CD8-positive, alpha-beta memory T cell (primary cell): ENCODE measurements around the gene UMPS. TPM values are rescaled to one million over a fixed set of nuclear protein-coding genes. Genes with fewer than 3 reads are reported as not detected.
"Not testable (repeated sequence)": the region's sequence is repeated elsewhere in the genome, so short reads cannot be mapped to it uniquely, and the experiment has no call there.

Experiments
- CTCF ChIA-PET: fragments of 350-600 bp; sonication (Branson Sonifier 250); formaldehyde crosslinking; loops from one replicate; lab custom pipeline; 2021; ENCODE audit warnings: antibody characterized with exemption; lab: Charles Lee
- POLR2A ChIA-PET: fragments of 350-600 bp; sonication (Branson Sonifier 250); formaldehyde crosslinking; loops from one replicate; lab custom pipeline; 2021; ENCODE audit warnings: antibody characterized with exemption; lab: Charles Lee
- DNase-seq, 5 donors: peaks; one replicate each; pipeline versions ENCODE4 v3.0.0 to v3.0.0-alpha.2; 2020 to 2022; ENCODE audit warnings: mixed read lengths in 1 of 5
- H3K27ac ChIP-seq: one replicate; pipeline ENCODE4 v1.7.0; 2013; ENCODE audit warnings: low read depth, mild to moderate bottlenecking, low read length, moderate library complexity
- H3K27me3 ChIP-seq: 2 replicates; pipeline ENCODE4 v1.7.0; 2013; ENCODE audit warnings: low read length, mild to moderate bottlenecking; ENCODE audit not compliant: insufficient read depth, poor library complexity, severe bottlenecking
- H3K36me3 ChIP-seq: 2 replicates; pipeline ENCODE4 v1.7.0; 2013; ENCODE audit warnings: mild to moderate bottlenecking, low read length, moderate library complexity; ENCODE audit not compliant: insufficient read depth
- H3K4me1 ChIP-seq: 2 replicates; pipeline ENCODE4 v1.7.0; 2013; ENCODE audit warnings: mild to moderate bottlenecking, low read length, moderate library complexity; ENCODE audit not compliant: insufficient read depth
- H3K4me3 ChIP-seq: 2 replicates; pipeline ENCODE4 v1.7.0; 2013; ENCODE audit warnings: mild to moderate bottlenecking, low read length
- H3K9me3 ChIP-seq: 2 replicates; pipeline ENCODE4 v1.7.0; 2013; ENCODE audit warnings: mild to moderate bottlenecking, low read length
- H3K27ac Mint-ChIP-seq, 8 donors: one replicate each; pipeline ENCODE4 v1.8.0; 2020 to 2021; ENCODE audit warnings: mixed read lengths in 8 of 8, mild to moderate bottlenecking in 6 of 8, inconsistent platforms in 3 of 8, moderate library complexity in 3 of 8
- H3K27me3 Mint-ChIP-seq, 2 donors: one replicate each; pipeline ENCODE4 v1.8.0; 2020 to 2021; ENCODE audit warnings: mixed read lengths in 2 of 2, mild to moderate bottlenecking in 1 of 2, moderate library complexity in 1 of 2
- H3K36me3 Mint-ChIP-seq, 3 donors: one replicate each; pipeline ENCODE4 v1.8.0; 2020 to 2021; ENCODE audit warnings: mixed read lengths in 3 of 3, inconsistent platforms in 1 of 3, mild to moderate bottlenecking in 1 of 3
- H3K4me1 Mint-ChIP-seq, 3 donors: one replicate each; pipeline ENCODE4 v1.8.0; 2020 to 2021; ENCODE audit warnings: mixed read lengths in 3 of 3, inconsistent platforms in 1 of 3, mild to moderate bottlenecking in 1 of 3
- H3K4me3 Mint-ChIP-seq, 7 donors: one replicate each; pipeline ENCODE4 v1.8.0; 2020 to 2021; ENCODE audit warnings: mixed read lengths in 7 of 7, mild to moderate bottlenecking in 6 of 7, moderate library complexity in 4 of 7, inconsistent platforms in 2 of 7
- H3K9me3 Mint-ChIP-seq, 5 donors: one replicate each; pipeline ENCODE4 v1.8.0; 2020 to 2022; ENCODE audit warnings: mixed read lengths in 5 of 5, mild to moderate bottlenecking in 3 of 5, moderate library complexity in 2 of 5, inconsistent platforms in 1 of 5
- polyA plus RNA-seq: library from polyadenylated mRNA; unstranded; fragments of 300-500 nt; fragmentation: Illumina TruSeq; gene quantifications from one replicate; pipeline ENCODE4 v1.2.3, GENCODE V29; 2021
- total RNA-seq, 2 experiments: library from RNA; stranded (reverse); gene quantifications; one replicate each; pipeline ENCODE4 v1.2.3, GENCODE V29; 2021

Gene UMPS
- total and polyA plus RNA-seq, 3 experiments from 2014 or later, result 26.4 to 74.1 (median 65.2) TPM

DNA sequence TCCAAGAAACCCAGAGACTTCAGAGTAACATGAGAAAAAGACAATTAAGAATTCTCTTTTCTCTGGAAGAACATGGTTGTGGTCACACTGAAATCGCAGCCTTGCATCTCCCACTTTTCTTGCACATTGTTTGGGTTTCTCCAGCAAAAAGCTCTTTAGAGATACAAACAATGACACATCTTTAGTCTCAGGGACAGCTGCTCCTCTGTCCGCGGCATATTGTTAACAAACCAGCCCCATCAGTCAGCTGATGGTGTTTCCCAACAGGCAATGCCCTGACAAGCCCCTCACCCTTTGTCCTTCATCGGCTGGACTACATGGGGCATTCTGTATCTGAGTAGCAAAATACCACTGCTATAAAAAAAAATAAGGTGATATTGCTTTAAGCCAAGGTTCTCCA is 53.4 kb downstream of the UMPS start:
- H3K4me1 Mint-ChIP-seq, result peaks cover 5 to 7% (median 5%) of the 10 kb centered on the region in 3 donors
- Histone ChIP-seq H3K4me3 (no peak overlapping the region), H3K4me1 (no peaks in the 10 kb centered on the region), H3K36me3 (no peaks in the 10 kb centered on the region), H3K27me3 (no peaks in the 10 kb centered on the region), H3K9me3 (no peaks in the 10 kb centered on the region), H3K27ac (no peak overlapping the region)
- no peak for DNase-seq
- no peaks in the 10 kb centered on the region for H3K9me3 Mint-ChIP-seq
- ChIA-PET CTCF (interaction anchor here (0.8 kb wide), 1 partner anchor 117 kb away, joined by 4 read pairs; no protein-coding TSS in a partner anchor), POLR2A (no interaction called here)
- H3K4me3 Mint-ChIP-seq, result no peak overlapping the region
- no peak overlapping the region for H3K27ac Mint-ChIP-seq
- no peaks in the 10 kb centered on the region for H3K36me3 Mint-ChIP-seq
- H3K27me3 Mint-ChIP-seq, result peaks cover 4 to 7% of the 10 kb centered on the region in 2 donors

DNA sequence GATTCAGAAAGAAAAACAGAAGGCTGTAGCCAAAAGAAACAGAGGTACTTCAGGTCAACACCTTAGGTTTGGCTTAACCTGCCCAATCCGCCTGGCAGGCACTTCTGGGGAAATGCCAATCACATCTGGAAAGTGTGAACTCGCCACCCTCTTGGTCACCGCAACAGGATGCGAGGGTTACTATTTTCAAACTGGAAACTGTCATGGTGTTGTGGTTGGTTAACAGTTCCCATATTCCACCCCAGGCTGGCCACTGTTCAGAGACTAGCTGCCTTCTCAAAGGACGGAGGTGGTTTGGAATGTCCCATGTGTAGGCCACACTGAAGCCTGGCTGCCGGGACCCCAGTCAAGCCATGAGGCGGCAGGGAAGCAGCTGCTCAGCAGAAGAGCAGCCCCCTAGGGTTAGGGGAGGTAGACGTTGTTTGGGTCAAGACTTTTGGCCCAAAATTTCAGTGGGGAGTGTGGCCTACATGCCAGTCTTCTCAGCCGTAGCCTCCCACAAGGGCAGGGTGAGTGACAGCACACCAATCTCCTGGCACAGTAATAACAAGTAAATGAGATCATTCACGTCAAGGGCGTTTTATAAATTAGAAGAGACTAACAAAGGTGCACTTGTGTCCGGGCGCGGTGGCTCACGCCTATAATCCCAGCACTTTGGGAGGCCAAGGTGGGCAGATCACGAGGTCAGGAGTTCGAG is 54.6 kb downstream of the UMPS start:
- Mint-ChIP-seq H3K9me3 (no peaks in the 10 kb centered on the region), H3K27me3 (peaks cover 4 to 6% of the 10 kb centered on the region in 2 donors), H3K27ac (no peak overlapping the region), H3K36me3 (no peaks in the 10 kb centered on the region), H3K4me1 (peaks cover 5 to 7% (median 5%) of the 10 kb centered on the region in 3 donors), H3K4me3 (no peak overlapping the region)
- H3K36me3 ChIP-seq, result no peaks in the 10 kb centered on the region
- no peaks in the 10 kb centered on the region for H3K9me3 ChIP-seq
- no peak overlapping the region for H3K4me3 ChIP-seq
- ChIA-PET POLR2A (no interaction called here), CTCF (no interaction called here)
- no peaks in the 10 kb centered on the region for H3K4me1 ChIP-seq
- DNase-seq, result no peak
- no peak overlapping the region for H3K27ac ChIP-seq
- no peaks in the 10 kb centered on the region for H3K27me3 ChIP-seq

DNA sequence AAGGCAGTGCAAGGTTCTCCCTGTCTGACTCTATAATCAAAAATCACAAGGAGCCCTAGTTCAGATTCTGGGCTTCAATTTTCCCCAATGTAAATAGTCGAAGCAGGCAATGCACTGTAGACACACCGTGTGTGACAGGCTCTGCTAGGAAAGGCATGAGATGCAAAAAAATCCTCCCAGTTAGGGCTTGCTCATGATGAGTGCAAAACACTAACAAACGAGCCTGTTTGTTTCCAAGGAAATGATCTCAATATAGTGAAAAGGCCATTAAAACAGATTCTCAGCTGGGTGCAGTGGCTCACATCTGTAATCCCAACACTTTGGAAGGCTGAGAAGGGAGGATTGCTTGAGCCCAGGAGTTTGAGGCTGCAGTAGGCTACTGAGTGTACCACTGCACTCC is 55.7 kb downstream of the UMPS start:
- peaks cover 0 to 2% (median 0%) of the 10 kb centered on the region in 3 donors for H3K4me1 Mint-ChIP-seq
- H3K9me3 ChIP-seq, result no peaks in the 10 kb centered on the region
- no peak overlapping the region for H3K4me3 ChIP-seq
- H3K27me3 ChIP-seq, result no peaks in the 10 kb centered on the region
- CTCF ChIA-PET, result interaction anchor here (0.7 kb wide), 1 partner anchor 121 kb away, joined by 4 read pairs; no protein-coding TSS in a partner anchor
- H3K27ac Mint-ChIP-seq, result no peak overlapping the region
- no peaks in the 10 kb centered on the region for H3K36me3 ChIP-seq
- H3K36me3 Mint-ChIP-seq, result no peaks in the 10 kb centered on the region
- H3K4me3 Mint-ChIP-seq, result no peak overlapping the region
- H3K27me3 Mint-ChIP-seq, result peaks cover 0 to 6% of the 10 kb centered on the region in 2 donors
- H3K4me1 ChIP-seq, result no peaks in the 10 kb centered on the region
- H3K9me3 Mint-ChIP-seq, result no peaks in the 10 kb centered on the region
- POLR2A ChIA-PET, result no interaction called here
- no peak overlapping the region for H3K27ac ChIP-seq
- DNase-seq, result no peak

DNA sequence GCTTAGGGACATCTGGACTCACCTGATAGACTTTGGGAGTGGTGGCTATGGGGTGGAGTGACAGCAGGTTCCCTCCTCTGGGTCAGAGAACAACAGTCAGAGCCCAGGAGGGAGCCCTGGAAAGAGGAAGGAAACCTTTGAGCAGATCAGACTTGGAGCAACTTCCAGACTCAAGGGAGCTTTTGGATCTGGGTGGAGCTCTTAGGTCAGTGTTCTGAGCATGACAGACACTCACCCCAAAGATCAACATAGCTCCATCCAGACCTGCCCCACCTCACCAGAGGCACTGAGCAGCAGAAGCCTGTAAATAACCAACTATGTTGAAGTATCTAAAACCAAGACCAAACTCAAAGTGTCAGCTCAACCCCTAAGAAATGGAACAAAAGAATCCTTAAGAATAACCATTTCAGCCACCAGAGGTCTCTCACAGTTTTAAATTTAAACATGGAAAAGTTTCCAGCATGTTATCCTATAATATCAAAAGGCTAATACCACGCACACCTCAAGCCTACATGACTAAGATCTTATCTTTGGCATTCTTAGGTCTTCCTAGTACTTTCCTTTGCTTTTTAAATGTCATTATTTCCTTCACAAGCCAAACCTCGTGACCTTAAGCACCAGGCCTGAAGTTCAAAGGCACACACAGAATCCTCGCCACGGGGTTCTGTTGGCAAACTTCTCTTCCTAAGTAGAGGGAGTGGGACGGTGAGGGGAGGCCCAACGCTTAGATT is 56.4 kb downstream of the UMPS start:
- POLR2A ChIA-PET, result no interaction called here
- no peaks in the 10 kb centered on the region for H3K27me3 ChIP-seq
- no peaks in the 10 kb centered on the region for H3K4me1 Mint-ChIP-seq

GRCh38 chr3:124787476-124788195 is 57.4 kb downstream of the UMPS start:
- H3K27me3 ChIP-seq, result no peaks in the 10 kb centered on the region
- Mint-ChIP-seq H3K27ac (no peak overlapping the region), H3K4me1 (no peaks in the 10 kb centered on the region), H3K4me3 (no peak overlapping the region), H3K27me3 (peaks cover 0 to 4% of the 10 kb centered on the region in 2 donors), H3K36me3 (no peaks in the 10 kb centered on the region), H3K9me3 (no peaks in the 10 kb centered on the region)
- H3K36me3 ChIP-seq, result no peaks in the 10 kb centered on the region
- no peak overlapping the region for H3K27ac ChIP-seq
- ChIA-PET CTCF (interaction anchor here (1.4 to 2.0 kb wide), 2 partner anchors 26 to 114 kb away, joined by 4 to 17 read pairs; no protein-coding TSS in a partner anchor), POLR2A (no interaction called here)
- H3K4me3 ChIP-seq, result no peak overlapping the region
- H3K9me3 ChIP-seq, result no peaks in the 10 kb centered on the region
- H3K4me1 ChIP-seq, result no peaks in the 10 kb centered on the region
- no peak for DNase-seq

More for the DNA sequence above, 56.4 kb downstream of the UMPS start:
- H3K36me3 ChIP-seq, result no peaks in the 10 kb centered on the region
- Mint-ChIP-seq H3K27me3 (peaks cover 0 to 4% of the 10 kb centered on the region in 2 donors), H3K4me3 (no peak overlapping the region), H3K36me3 (no peaks in the 10 kb centered on the region), H3K9me3 (no peaks in the 10 kb centered on the region), H3K27ac (no peak overlapping the region)
- no peaks in the 10 kb centered on the region for H3K4me1 ChIP-seq
- H3K27ac ChIP-seq, result no peak overlapping the region
- CTCF ChIA-PET, result interaction anchor here (0.5 to 2.0 kb wide), 3 partner anchors 112 to 120 kb away, joined by 3 to 17 read pairs (median 4); no protein-coding TSS in a partner anchor
- no peaks in the 10 kb centered on the region for H3K9me3 ChIP-seq
- no peak overlapping the region for H3K4me3 ChIP-seq
- DNase-seq, result no peak

GRCh38 chr3:124788254-124788745 is 58.0 kb downstream of the UMPS start:
- DNase-seq, result no peak
- POLR2A ChIA-PET, result no interaction called here
- Mint-ChIP-seq H3K27me3 (peaks cover 0 to 4% of the 10 kb centered on the region in 2 donors), H3K36me3 (no peaks in the 10 kb centered on the region), H3K4me3 (no peak overlapping the region), H3K4me1 (no peaks in the 10 kb centered on the region), H3K9me3 (no peaks in the 10 kb centered on the region), H3K27ac (no peak overlapping the region)
- Histone ChIP-seq H3K4me1 (no peaks in the 10 kb centered on the region), H3K27ac (no peak overlapping the region), H3K27me3 (no peaks in the 10 kb centered on the region), H3K36me3 (no peaks in the 10 kb centered on the region), H3K9me3 (no peaks in the 10 kb centered on the region), H3K4me3 (no peak overlapping the region)
- CTCF ChIA-PET, result interaction anchor here (1.4 to 2.0 kb wide), 2 partner anchors 27 to 113 kb away, joined by 4 to 17 read pairs; no protein-coding TSS in a partner anchor

GRCh38 chr3:124789103-124789502 is 58.9 kb downstream of the UMPS start:
- H3K27ac Mint-ChIP-seq, H3K4me1 ChIP-seq, H3K4me1 Mint-ChIP-seq, H3K9me3 Mint-ChIP-seq, H3K4me3 Mint-ChIP-seq, H3K27me3 ChIP-seq, CTCF ChIA-PET, POLR2A ChIA-PET, H3K36me3 Mint-ChIP-seq, H3K9me3 ChIP-seq, H3K27ac ChIP-seq, H3K27me3 Mint-ChIP-seq, H3K4me3 ChIP-seq, H3K36me3 ChIP-seq, DNase-seq: not testable (repeated sequence)
